ENCODE data around the gene GTF2F1. TPM values are rescaled to one million over a fixed set of nuclear protein-coding genes. Genes with fewer than 3 reads are reported as not detected.
"Not testable (repeated sequence)": the region's sequence is repeated elsewhere in the genome, so short reads cannot be mapped to it uniquely, and the experiment has no call there.

GTF2F1 gene
- total RNA-seq, 1 experiment from 2014 or later: 93.8 TPM

GRCh38 chr19:6417713-6418561, 25.0 kb upstream of the GTF2F1 start:
- peak; percentile 35 for DNase-seq (ENCODE audit: low spot score)

- DNase-seq (ENCODE audit: low spot score): no peak
Observed at GRCh38 chr19:6416658-6417405, 23.9 kb upstream of the GTF2F1 start.

GRCh38 chr19:6415591-6416190, 22.7 kb upstream of the GTF2F1 start:
- DNase-seq (ENCODE audit: low spot score): no peak

- DNase-seq (ENCODE audit: low spot score): no peak
Observed at GRCh38 chr19:6414793-6415590, 22.0 kb upstream of the GTF2F1 start.

- no peak for DNase-seq (ENCODE audit: low spot score)
Observed at GRCh38 chr19:6413721-6414643, 21.0 kb upstream of the GTF2F1 start.

GRCh38 chr19:6413291-6413690, 20.3 kb upstream of the GTF2F1 start:
- no peak for DNase-seq (ENCODE audit: low spot score)

GRCh38 chr19:6412447-6413091, 19.6 kb upstream of the GTF2F1 start:
- DNase-seq (ENCODE audit: low spot score): no peak

- DNase-seq (ENCODE audit: low spot score): no peak
Observed at GRCh38 chr19:6412061-6412446, 19.1 kb upstream of the GTF2F1 start.

- DNase-seq (ENCODE audit: low spot score): no peak
Observed at GRCh38 chr19:6409346-6409745, 16.4 kb upstream of the GTF2F1 start.

- no peak for DNase-seq (ENCODE audit: low spot score)
Observed at GRCh38 chr19:6406401-6406800, 13.4 kb upstream of the GTF2F1 start.

- no peak for DNase-seq (ENCODE audit: low spot score)
Observed at GRCh38 chr19:6402837-6403608, 10.1 kb upstream of the GTF2F1 start.

GRCh38 chr19:6402058-6402457, 9.1 kb upstream of the GTF2F1 start:
- DNase-seq (ENCODE audit: low spot score): no peak

GRCh38 chr19:6400062-6400944, 7.3 kb upstream of the GTF2F1 start:
- DNase-seq (ENCODE audit: low spot score): not testable (repeated sequence)

GRCh38 chr19:6396305-6396704, 3.3 kb upstream of the GTF2F1 start:
- no peak for DNase-seq (ENCODE audit: low spot score)

GRCh38 chr19:6394831-6395230, 1.9 kb upstream of the GTF2F1 start:
- DNase-seq (ENCODE audit: low spot score): no peak

- no peak for DNase-seq (ENCODE audit: low spot score)
Observed at GRCh38 chr19:6393983-6394412, 1.0 kb upstream of the GTF2F1 start.

GRCh38 chr19:6392221-6393073, 517 bp downstream of the GTF2F1 start:
- DNase-seq (ENCODE audit: low spot score): no peak

Measured in A172 (cell line).